Heart right ventricle (tissue), 16 donors: Measurements from ENCODE around the gene EPN3. TPM values are rescaled to one million over a fixed set of nuclear protein-coding genes. Genes with fewer than 3 reads are reported as not detected.

ENCODE experiments used
- ATAC-seq, 8 donors: fragments of 200-7000 bp; cut with Tn5 transposase; one replicate each; pipeline ENCODE4 v1.9.1; 2020; ENCODE audit warnings: mild to moderate bottlenecking in 8 of 8, moderate library complexity in 8 of 8, moderate number of reproducible peaks in 1 of 8
- DNase-seq, 2 donors: peaks; one replicate each; pipeline ENCODE4 v3.0.0-alpha.2; 2020
- H3K27ac ChIP-seq, 10 donors: fragments of 200-600 bp; sonication (generic) in 2 of 10; one replicate each; pipeline versions ENCODE4 v1.5.0 to v1.8.0; 2020 to 2022; ENCODE audit warnings: mild to moderate bottlenecking in 3 of 10
- H3K27me3 ChIP-seq, 7 donors: fragments of 200-600 bp; one replicate each; pipeline ENCODE4 v1.8.0; 2021 to 2022; ENCODE audit warnings: mild to moderate bottlenecking in 2 of 7
- H3K36me3 ChIP-seq, 9 donors: fragments of 200-600 bp; sonication (generic) in 1 of 9; one replicate each; pipeline versions ENCODE4 v1.5.0 to v1.8.0; 2020 to 2022; ENCODE audit warnings: mild to moderate bottlenecking in 2 of 9
- H3K4me1 ChIP-seq, 9 donors: fragments of 200-600 bp; sonication (generic) in 1 of 9; one replicate each; pipeline versions ENCODE4 v1.5.0 to v1.8.0; 2020 to 2022; ENCODE audit warnings: mild to moderate bottlenecking in 4 of 9
- H3K4me3 ChIP-seq, 10 donors: fragments of 200-600 bp; sonication (generic) in 2 of 10; one replicate each; pipeline versions ENCODE4 v1.5.0 to v1.8.0; 2020 to 2022; ENCODE audit warnings: mild to moderate bottlenecking in 7 of 10, moderate library complexity in 2 of 10
- H3K9me3 ChIP-seq, 11 donors: fragments of 200-600 bp in 10 of 11; sonication (generic) in 2 of 11; one replicate each; pipeline versions ENCODE4 v1.5.0 to v1.8.0; 2013 to 2022; ENCODE audit warnings: mild to moderate bottlenecking in 2 of 11, control low read depth in 1 of 11, moderate library complexity in 1 of 11
- WGBS, 2 donors: extraction: QIAGEN DNeasy Blood & Tissue Kit; methylation state at CpG; one replicate each; pipeline ENCODE4 v1.1.7; 2013; ENCODE audit warnings: inconsistent platforms in 1 of 2; 5-methylcytosine and 5-hydroxymethylcytosine counted together
- intact Hi-C, 10 donors: fragments of 100-400 bp; cut with DNase I; formaldehyde crosslinking; loops; one replicate each; pipeline versions ENCODE4 v1.11.1 to v1.14.2; 2022
- polyA plus RNA-seq, 2 donors: library from polyadenylated mRNA; stranded (reverse); fragments of 200-250 nt; gene quantifications; one replicate each; pipeline ENCODE4 v1.2.3, GENCODE V29; 2013
- total RNA-seq, 10 donors: library from RNA; stranded (reverse); fragmentation: NEBNext Ultra II Directional in 3 of 10; extraction: Animal tissue kit (Norgen Biotek cat#: 25700) in 3 of 10; gene quantifications; one replicate each; pipeline versions ENCODE4 v1.2.1 to v1.2.4, GENCODE V29; 2021 to 2023
- TF ChIP-seq, protein P1 (sequence below), 9 donors: fragments of 200-600 bp; sonication (generic) in 2 of 9; IDR thresholded peaks; one replicate each; pipeline versions ENCODE4 v1.5.0 to v1.8.0; 2021 to 2022; ENCODE audit warnings: antibody characterized with exemption in 9 of 9, mild to moderate bottlenecking in 5 of 9, moderate library complexity in 1 of 9
- donor health status: Arrhythmogenic right ventricular cardiomyopathy.
- donor health status: ischemic (EF 13 %, LVEDD 7.1; RV severe dilation, severe dysfunction).
- donor health status: healthy with polysubstance abuse.
- donor health status: DM: no; HTN: yes; CAD: no.
- donor health status: DM: no; HTN: no; CAD: no.
- donor health status: ischemic (EF 25% LVEDD 6.9; RV normal size, moderate dysfunction).
- donor health status: ischemic (EF 25% LVEDD 5.7; RV mildly dilated, moderate dysfunction).
- donor health status: healthy.
- donor health status: DM: yes; HTN: yes; CAD: no.
- donor health status: Ischemic cardiomyopathy.
- donor health status: ischemic (EF 35%, LVEDD 5.7; RV mildly dilated, moderate dysfunction).
- donor health status: nonischemic (EF 11% LVEDD 7.7; RV severe dilation, severe dysfunction).
- donor health status: DM: yes; HTN: yes; CAD: no.
- donor health status: PGD.
- donor health status: ischemic (EF 29% LVEDD 5.4; RV normal size, mild dysfunction).
- donor health status: nonischemic (EF 23%, LVEDD 6.1; RV moderate dilation, normal function).

EPN3 gene
- total and polyA plus RNA-seq, 12 donors = 3.0 to 21.5 (median 10.1) TPM

DNA sequence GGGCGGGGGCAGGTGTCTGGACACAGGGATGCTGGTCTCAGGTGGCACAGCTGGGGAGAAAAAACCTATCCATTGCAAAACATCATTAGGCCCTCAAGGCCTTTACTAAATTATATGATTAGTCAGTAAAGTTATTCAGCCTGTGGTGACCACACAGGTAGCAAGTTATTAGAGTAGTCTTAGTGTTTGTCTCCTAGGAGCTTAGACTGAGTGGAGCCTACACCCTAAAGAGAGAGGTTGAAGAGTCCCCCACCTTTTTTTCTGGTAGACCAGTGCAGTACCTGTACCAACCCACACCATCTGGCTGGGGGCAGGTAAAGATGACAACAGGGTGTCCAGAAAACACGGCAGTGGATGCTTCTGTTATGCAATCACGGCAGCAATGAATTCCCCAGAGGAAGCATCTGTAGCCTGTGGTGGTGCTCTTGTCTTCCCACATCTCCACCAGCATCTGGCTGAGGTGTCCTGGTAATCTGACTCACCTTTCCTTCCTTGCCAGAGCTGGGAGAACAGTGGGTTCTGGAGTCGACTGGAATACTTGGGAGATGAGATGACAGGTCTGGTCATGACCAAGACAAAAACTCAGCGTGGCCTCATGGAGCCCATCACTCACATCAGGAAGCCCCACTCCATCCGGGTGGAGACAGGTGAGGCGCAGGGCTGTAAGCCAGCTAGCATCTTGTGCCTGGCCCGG is 13.2 kb upstream of the EPN3 start:
- no peak overlapping the region for H3K27ac ChIP-seq
- no peak for DNase-seq
- no peaks in the 10 kb centered on the region for H3K9me3 ChIP-seq
- no peaks in the 10 kb centered on the region for H3K27me3 ChIP-seq
- H3K36me3 ChIP-seq = no peaks in the 10 kb centered on the region
- H3K4me1 ChIP-seq = peaks cover 0 to 37% (median 4%) of the 10 kb centered on the region in 9 donors
- no peak overlapping the region for H3K4me3 ChIP-seq
- TF ChIP-seq, protein P1, sequence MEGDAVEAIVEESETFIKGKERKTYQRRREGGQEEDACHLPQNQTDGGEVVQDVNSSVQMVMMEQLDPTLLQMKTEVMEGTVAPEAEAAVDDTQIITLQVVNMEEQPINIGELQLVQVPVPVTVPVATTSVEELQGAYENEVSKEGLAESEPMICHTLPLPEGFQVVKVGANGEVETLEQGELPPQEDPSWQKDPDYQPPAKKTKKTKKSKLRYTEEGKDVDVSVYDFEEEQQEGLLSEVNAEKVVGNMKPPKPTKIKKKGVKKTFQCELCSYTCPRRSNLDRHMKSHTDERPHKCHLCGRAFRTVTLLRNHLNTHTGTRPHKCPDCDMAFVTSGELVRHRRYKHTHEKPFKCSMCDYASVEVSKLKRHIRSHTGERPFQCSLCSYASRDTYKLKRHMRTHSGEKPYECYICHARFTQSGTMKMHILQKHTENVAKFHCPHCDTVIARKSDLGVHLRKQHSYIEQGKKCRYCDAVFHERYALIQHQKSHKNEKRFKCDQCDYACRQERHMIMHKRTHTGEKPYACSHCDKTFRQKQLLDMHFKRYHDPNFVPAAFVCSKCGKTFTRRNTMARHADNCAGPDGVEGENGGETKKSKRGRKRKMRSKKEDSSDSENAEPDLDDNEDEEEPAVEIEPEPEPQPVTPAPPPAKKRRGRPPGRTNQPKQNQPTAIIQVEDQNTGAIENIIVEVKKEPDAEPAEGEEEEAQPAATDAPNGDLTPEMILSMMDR (IDR thresholded peaks at IDR 0.05) = no peak
- WGBS, 2 donors = 90 to 94% methylated on average over 8 of the region's 8 CpGs
- ATAC-seq = no peak
- intact Hi-C loops = no loop called here

GRCh38 chr17:50520483-50520882 is 12.1 kb upstream of the EPN3 start:
- no peaks in the 10 kb centered on the region for H3K36me3 ChIP-seq
- TF ChIP-seq, protein P1 (IDR thresholded peaks at IDR 0.05) = no peak
- peaks cover 0 to 27% (median 3%) of the 10 kb centered on the region in 9 donors for H3K4me1 ChIP-seq
- H3K9me3 ChIP-seq = no peaks in the 10 kb centered on the region
- H3K4me3 ChIP-seq = no peak overlapping the region
- WGBS, 2 donors = 85 to 88% methylated on average over 2 of the region's 2 CpGs
- H3K27ac ChIP-seq = no peak overlapping the region
- DNase-seq (no peak), ATAC-seq (no peak)
- H3K27me3 ChIP-seq = no peaks in the 10 kb centered on the region
- intact Hi-C loops = no loop called here

DNA sequence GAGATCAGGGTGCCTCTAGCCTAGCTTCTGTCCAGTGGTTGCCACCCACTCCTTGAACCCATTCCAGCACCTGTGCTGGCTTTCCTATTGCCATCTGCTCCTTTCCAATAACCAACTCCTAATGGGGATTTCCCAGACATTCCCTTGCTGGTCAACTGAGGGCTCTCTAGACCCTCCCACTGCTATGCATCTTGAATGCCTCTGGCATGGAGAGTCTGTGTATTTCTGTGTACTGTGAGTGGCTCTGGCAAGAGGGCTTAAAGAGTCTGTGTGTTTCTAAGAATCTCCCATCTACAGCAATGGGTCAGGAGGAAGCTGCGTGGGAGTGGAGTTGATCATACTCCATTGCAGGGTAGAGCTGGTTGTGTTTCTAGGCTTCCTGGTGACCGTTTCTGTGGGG is 11.0 kb upstream of the EPN3 start:
- Histone ChIP-seq H3K4me3 (no peak overlapping the region), H3K9me3 (no peaks in the 10 kb centered on the region), H3K4me1 (peaks cover 0 to 19% (median 0%) of the 10 kb centered on the region in 9 donors), H3K27ac (no peak overlapping the region), H3K27me3 (no peaks in the 10 kb centered on the region), H3K36me3 (no peaks in the 10 kb centered on the region)
- ATAC-seq (no peak), DNase-seq (no peak)
- WGBS, 2 donors = 72 to 77% methylated on average over 2 of the region's 2 CpGs
- intact Hi-C loops = no loop called here
- TF ChIP-seq, protein P1 (IDR thresholded peaks at IDR 0.05) = no peak

- intact Hi-C loops = no loop called here
- Histone ChIP-seq H3K36me3 (no peaks in the 10 kb centered on the region), H3K9me3 (no peaks in the 10 kb centered on the region), H3K27ac (no peak overlapping the region), H3K27me3 (no peaks in the 10 kb centered on the region), H3K4me3 (no peak overlapping the region), H3K4me1 (peaks cover 0 to 11% (median 0%) of the 10 kb centered on the region in 9 donors)
- TF ChIP-seq, protein P1 (IDR thresholded peaks at IDR 0.05) = no peak
- whole genome bisulfite sequencing, 2 donors = 96 to 97% methylated on average over 10 of the region's 10 CpGs
- DNase-seq = no peak
- no peak for ATAC-seq
Observed at GRCh38 chr17:50522766-50523165, 9.8 kb upstream of the EPN3 start.
